KMS-11 (cell line): ENCODE data around the gene ELOA.
A peak's percentile ranks its signal among the peaks of the same experiment; 100 is the strongest.

Experiments used
- H2AFZ ChIP-seq: fragments of 200-600 bp; sonication (generic); 2 replicates; pipeline ENCODE4 v1.6.1; 2016; ENCODE audit warnings: antibody characterized with exemption, mixed run types, low read depth
- H3K27ac ChIP-seq: fragments of 200-600 bp; sonication (generic); 2 replicates; pipeline ENCODE4 v1.6.1; 2016; ENCODE audit warnings: mild to moderate bottlenecking, mixed run types
- H3K27me3 ChIP-seq: fragments of 200-600 bp; sonication (generic); 2 replicates; pipeline ENCODE4 v1.6.1; 2017; ENCODE audit warnings: mild to moderate bottlenecking, low read depth, mixed run types, moderate library complexity; ENCODE audit not compliant: insufficient read depth
- H3K36me3 ChIP-seq: fragments of 200-600 bp; sonication (generic); 2 replicates; pipeline ENCODE4 v1.6.1; 2017; ENCODE audit warnings: mild to moderate bottlenecking, mixed run types; ENCODE audit not compliant: insufficient read depth
- H3K4me1 ChIP-seq: fragments of 200-600 bp; sonication (generic); 2 replicates; pipeline ENCODE4 v1.6.1; 2016; ENCODE audit warnings: mild to moderate bottlenecking, low read depth, mixed run types; ENCODE audit not compliant: poor library complexity, severe bottlenecking
- H3K4me2 ChIP-seq: fragments of 200-600 bp; sonication (generic); 2 replicates; pipeline ENCODE4 v1.7.0; 2016; ENCODE audit warnings: mild to moderate bottlenecking, mixed run types
- H3K4me3 ChIP-seq: fragments of 200-600 bp; sonication (generic); IDR thresholded peaks from 2 replicates; pipeline ENCODE4 v1.6.1; 2017; ENCODE audit warnings: low read depth, low read length, mixed read lengths; ENCODE audit not compliant: insufficient read depth
- H3K79me2 ChIP-seq: fragments of 200-600 bp; sonication (generic); 2 replicates; pipeline ENCODE4 v1.6.1; 2016; ENCODE audit warnings: low read depth, mixed run types; ENCODE audit not compliant: insufficient read depth
- H3K9ac ChIP-seq: fragments of 200-600 bp; sonication (generic); 2 replicates; pipeline ENCODE4 v1.6.1; 2016; ENCODE audit warnings: mild to moderate bottlenecking, mixed run types
- H4K20me1 ChIP-seq: fragments of 200-600 bp; sonication (generic); 2 replicates; pipeline ENCODE4 v1.6.1; 2016; ENCODE audit warnings: mild to moderate bottlenecking, mixed run types; ENCODE audit not compliant: insufficient read depth
- CTCF ChIP-seq: fragments of 200-600 bp; sonication (generic); conservative IDR thresholded peaks from 2 replicates; pipeline ENCODE4 v1.6.1; 2017; ENCODE audit warnings: low read depth, mild to moderate bottlenecking, antibody characterized with exemption, low read length, moderate library complexity, mixed read lengths

Gene ELOA

DNA sequence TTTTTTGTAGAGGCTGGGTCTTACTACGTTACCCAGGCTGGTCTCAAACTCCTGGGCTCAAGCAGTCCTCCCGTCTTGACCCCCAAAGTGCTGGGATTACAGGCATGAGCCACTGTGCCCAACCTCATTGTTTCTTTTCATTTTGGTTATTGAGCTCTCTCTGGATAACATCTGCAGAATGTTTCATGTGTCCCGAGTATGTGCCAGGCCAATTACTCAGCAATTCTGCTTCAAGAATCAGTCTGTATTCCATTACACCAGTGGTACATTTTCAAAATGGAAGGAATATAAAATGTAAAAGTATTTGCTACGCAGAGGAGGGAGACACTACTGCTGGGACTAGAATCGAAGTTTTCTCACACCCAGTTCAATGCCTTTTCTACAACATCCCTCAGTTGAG lies 1.7 kb upstream of the ELOA start:
- H3K4me3 ChIP-seq = no peak overlapping the region
- H2AFZ ChIP-seq = no peak overlapping the region
- H3K27me3 ChIP-seq = no peaks in the 10 kb centered on the region
- H3K4me2 ChIP-seq = no peak overlapping the region
- H3K79me2 ChIP-seq = peaks cover 29% of the 10 kb centered on the region
- H4K20me1 ChIP-seq = peaks cover 3% of the 10 kb centered on the region
- no peak overlapping the region for H3K27ac ChIP-seq
- H3K9ac ChIP-seq = no peak overlapping the region
- peaks cover 54% of the 10 kb centered on the region for H3K4me1 ChIP-seq
- H3K36me3 ChIP-seq = no peaks in the 10 kb centered on the region
- no peak for TF ChIP-seq CTCF

DNA sequence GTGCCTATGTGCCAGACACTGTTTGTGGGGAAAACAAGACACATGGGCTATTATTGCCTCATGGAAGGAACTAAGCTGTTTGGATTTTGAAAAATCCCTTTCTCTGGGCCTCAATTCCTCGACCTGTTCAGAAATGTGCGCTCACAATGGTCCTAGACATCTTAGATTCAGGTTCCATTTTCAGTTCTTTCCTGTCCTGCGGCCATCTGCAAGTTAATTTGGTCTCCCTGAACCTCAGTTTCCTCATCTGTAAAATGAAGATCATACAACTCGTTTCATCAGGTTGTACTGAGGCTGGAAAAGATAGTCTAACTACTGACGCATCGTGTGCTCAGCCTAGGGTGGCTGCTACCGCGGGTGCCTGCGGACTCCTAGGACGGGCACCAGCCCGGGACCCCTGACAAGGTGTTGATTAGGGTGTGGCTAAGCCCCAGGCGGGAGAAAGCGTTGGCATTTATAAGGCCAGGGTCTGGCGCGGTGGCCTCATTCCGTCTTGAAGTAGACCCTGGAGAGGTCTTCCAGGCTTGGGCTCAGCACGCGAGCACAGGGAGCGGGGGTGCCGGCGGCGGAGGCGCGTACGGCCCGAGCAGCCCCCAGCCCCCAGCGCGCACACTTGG lies 493 bp upstream of the ELOA start:
- H2AFZ ChIP-seq = peak overlapping the region; percentile 80
- H3K4me2 ChIP-seq = peak overlapping the region; percentile 96
- H3K27me3 ChIP-seq = no peaks in the 10 kb centered on the region
- H3K9ac ChIP-seq = peak overlapping the region; percentile 76
- H4K20me1 ChIP-seq = peaks cover 10% of the 10 kb centered on the region
- H3K4me3 ChIP-seq = peak overlapping the region; percentile 20
- no peaks in the 10 kb centered on the region for H3K36me3 ChIP-seq
- H3K4me1 ChIP-seq = peaks cover 43% of the 10 kb centered on the region
- H3K79me2 ChIP-seq = peaks cover 41% of the 10 kb centered on the region
- no peak for TF ChIP-seq CTCF
- peak overlapping the region; percentile 31; the same call in 1 of the 2 replicates for H3K27ac ChIP-seq

DNA sequence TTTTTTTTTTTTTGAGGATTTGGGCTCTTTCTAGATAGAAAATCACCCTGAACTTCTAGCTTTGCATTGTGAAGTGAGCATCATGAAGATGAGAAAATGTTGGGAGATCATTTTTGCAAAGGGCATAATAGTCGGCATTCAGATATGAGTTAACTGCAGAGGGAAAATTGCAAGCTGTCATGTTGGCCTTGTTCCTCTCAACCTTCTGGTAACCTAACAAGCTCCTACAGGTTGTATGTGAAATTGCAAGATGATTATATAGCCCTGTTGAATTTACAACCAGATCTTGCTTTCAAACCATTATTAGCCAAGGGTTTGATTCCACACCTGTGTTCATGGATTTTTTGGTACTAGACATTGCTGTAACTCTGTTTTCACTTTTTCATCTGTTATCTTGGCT lies 2.2 kb downstream of the ELOA start:
- H3K79me2 ChIP-seq = peaks cover 47% of the 10 kb centered on the region
- H3K27ac ChIP-seq = no peak overlapping the region
- TF ChIP-seq CTCF = peak; percentile 42; the same call in 1 of the 2 replicates
- peaks cover under 1% of the 10 kb centered on the region; the same call in 1 of the 2 replicates for H3K36me3 ChIP-seq
- H3K4me3 ChIP-seq = no peak overlapping the region
- H3K27me3 ChIP-seq = no peaks in the 10 kb centered on the region
- H3K4me1 ChIP-seq = peaks cover 39% of the 10 kb centered on the region
- H3K4me2 ChIP-seq = peak overlapping the region; percentile 88; the same call in 1 of the 2 replicates
- no peak overlapping the region for H3K9ac ChIP-seq
- H4K20me1 ChIP-seq = peaks cover 10% of the 10 kb centered on the region
- no peak overlapping the region for H2AFZ ChIP-seq

GRCh38 chr1:23748016-23748415 lies 4.7 kb downstream of the ELOA start:
- H3K36me3 ChIP-seq = peaks cover 14% of the 10 kb centered on the region
- H3K27me3 ChIP-seq = no peaks in the 10 kb centered on the region
- H3K79me2 ChIP-seq = peaks cover 47% of the 10 kb centered on the region
- H3K4me1 ChIP-seq = peaks cover 26% of the 10 kb centered on the region
- no peak overlapping the region for H2AFZ ChIP-seq
- no peak overlapping the region for H3K27ac ChIP-seq
- no peak overlapping the region for H3K9ac ChIP-seq
- H3K4me2 ChIP-seq = no peak overlapping the region
- no peak for TF ChIP-seq CTCF
- no peak overlapping the region for H3K4me3 ChIP-seq
- H4K20me1 ChIP-seq = peaks cover 10% of the 10 kb centered on the region
